LNCAP (cell line): ENCODE measurements around the gene CAMK1G.

Source experiments
- CTCF ChIP-seq: fragments of 450-650 bp; IDR thresholded peaks from 2 replicates; pipeline ENCODE4 v1.5.1; 2017; ENCODE audit warnings: mild to moderate bottlenecking

Gene CAMK1G

GRCh38 chr1:209556162-209556690 lies 27.3 kb upstream of the CAMK1G start:
- no peak for TF ChIP-seq CTCF

- no peak for TF ChIP-seq CTCF
Observed at GRCh38 chr1:209557221-209557620, 26.3 kb upstream of the CAMK1G start.

GRCh38 chr1:209560529-209560928 lies 23.0 kb upstream of the CAMK1G start:
- no peak for TF ChIP-seq CTCF

- no peak for TF ChIP-seq CTCF
Observed at GRCh38 chr1:209560952-209561351, 22.6 kb upstream of the CAMK1G start.

GRCh38 chr1:209561532-209561931 lies 22.0 kb upstream of the CAMK1G start:
- no peak for TF ChIP-seq CTCF

GRCh38 chr1:209564849-209565248 lies 18.7 kb upstream of the CAMK1G start:
- TF ChIP-seq CTCF, result no peak

- peak; percentile 94 for TF ChIP-seq CTCF
Observed at GRCh38 chr1:209565759-209566678, 17.5 kb upstream of the CAMK1G start.
